Tibial nerve (tissue), 4 donors: ENCODE results near the gene BAHCC1. TPM values are rescaled to one million over a fixed set of nuclear protein-coding genes. Genes with fewer than 3 reads are reported as not detected.

Experiments
- DNase-seq, 2 donors: peaks; one replicate each; pipeline ENCODE4 v3.0.0-alpha.2; 2019; ENCODE audit warnings: low spot score in 2 of 2
- H3K27ac ChIP-seq, 4 donors: fragments of 200-600 bp; sonication (generic) in 3 of 4; one replicate each; pipeline ENCODE4 v1.5.1; 2017 to 2019; ENCODE audit warnings: mild to moderate bottlenecking in 1 of 4
- H3K27me3 ChIP-seq, 2 donors: fragments of 200-600 bp; sonication (generic) in 1 of 2; one replicate each; pipeline versions ENCODE4 v1.5.1 to v1.6.0; 2017 to 2019
- H3K36me3 ChIP-seq, 3 donors: fragments of 200-600 bp; sonication (generic); one replicate each; pipeline ENCODE4 v1.5.1; 2018 to 2019
- H3K4me1 ChIP-seq, 4 donors: fragments of 200-600 bp; sonication (generic) in 3 of 4; one replicate each; pipeline ENCODE4 v1.5.1; 2017 to 2019
- H3K4me3 ChIP-seq, 4 donors: fragments of 200-600 bp; sonication (generic) in 3 of 4; one replicate each; pipeline ENCODE4 v1.5.1; 2017 to 2019; ENCODE audit warnings: mild to moderate bottlenecking in 1 of 4, moderate library complexity in 1 of 4
- H3K9me3 ChIP-seq, 4 donors: fragments of 200-600 bp; sonication (generic) in 3 of 4; one replicate each; pipeline ENCODE4 v1.5.1; 2017 to 2019
- EP300 ChIP-seq, 2 donors: sonication (generic); formaldehyde crosslinking; IDR thresholded peaks; one replicate each; pipeline ENCODE4 v1.6.1; 2017; ENCODE audit warnings: antibody characterized with exemption in 2 of 2, mild to moderate bottlenecking in 1 of 2
- POLR2A ChIP-seq, 2 donors: fragments of 450-650 bp; IDR thresholded peaks; one replicate each; pipeline ENCODE4 v1.6.1; 2017; ENCODE audit warnings: antibody characterized with exemption in 2 of 2, mild to moderate bottlenecking in 2 of 2, moderate library complexity in 2 of 2
- WGBS, 2 donors: methylation state at CpG; one replicate each; pipeline ENCODE4 v1.1.5; 2018; 5-methylcytosine and 5-hydroxymethylcytosine counted together
- total RNA-seq, 4 donors: library from RNA; depleted of rRNA; stranded (reverse); fragments of >200 nt; gene quantifications; one replicate each; pipeline ENCODE4 v1.1.0, GENCODE V29; 2016
- TF ChIP-seq, protein P1 (sequence below), 5 experiments: fragments of 200-600 bp in 3 of 5; fragments of 450-650 bp in 2 of 5; sonication (generic) in 3 of 5; IDR thresholded peaks; one replicate each; pipeline ENCODE4 v1.5.1; 2016 to 2019; ENCODE audit warnings: antibody characterized with exemption in 5 of 5, mild to moderate bottlenecking in 3 of 5, moderate library complexity in 2 of 5

The BAHCC1 gene
- total RNA-seq, 4 donors from 2014 or later = 15.1 to 38.7 (median 27.4) TPM

- H3K9me3 ChIP-seq = no peaks in the 10 kb centered on the region
- H3K27me3 ChIP-seq = no peaks in the 10 kb centered on the region
- TF ChIP-seq EP300 (IDR thresholded peaks at IDR 0.05) = no peak
- TF ChIP-seq, protein P1, sequence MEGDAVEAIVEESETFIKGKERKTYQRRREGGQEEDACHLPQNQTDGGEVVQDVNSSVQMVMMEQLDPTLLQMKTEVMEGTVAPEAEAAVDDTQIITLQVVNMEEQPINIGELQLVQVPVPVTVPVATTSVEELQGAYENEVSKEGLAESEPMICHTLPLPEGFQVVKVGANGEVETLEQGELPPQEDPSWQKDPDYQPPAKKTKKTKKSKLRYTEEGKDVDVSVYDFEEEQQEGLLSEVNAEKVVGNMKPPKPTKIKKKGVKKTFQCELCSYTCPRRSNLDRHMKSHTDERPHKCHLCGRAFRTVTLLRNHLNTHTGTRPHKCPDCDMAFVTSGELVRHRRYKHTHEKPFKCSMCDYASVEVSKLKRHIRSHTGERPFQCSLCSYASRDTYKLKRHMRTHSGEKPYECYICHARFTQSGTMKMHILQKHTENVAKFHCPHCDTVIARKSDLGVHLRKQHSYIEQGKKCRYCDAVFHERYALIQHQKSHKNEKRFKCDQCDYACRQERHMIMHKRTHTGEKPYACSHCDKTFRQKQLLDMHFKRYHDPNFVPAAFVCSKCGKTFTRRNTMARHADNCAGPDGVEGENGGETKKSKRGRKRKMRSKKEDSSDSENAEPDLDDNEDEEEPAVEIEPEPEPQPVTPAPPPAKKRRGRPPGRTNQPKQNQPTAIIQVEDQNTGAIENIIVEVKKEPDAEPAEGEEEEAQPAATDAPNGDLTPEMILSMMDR (IDR thresholded peaks at IDR 0.05) = no peak
- TF ChIP-seq POLR2A (IDR thresholded peaks at IDR 0.05) = no peak
- H3K36me3 ChIP-seq = no peaks in the 10 kb centered on the region
- DNase-seq = no peak
- H3K4me3 ChIP-seq = no peak overlapping the region
- peaks cover 0 to 25% (median 6%) of the 10 kb centered on the region in 4 donors for H3K4me1 ChIP-seq
- WGBS, 2 donors = 89 to 90% methylated on average over 14 to 15 of the region's 16 CpGs
- no peak overlapping the region for H3K27ac ChIP-seq
Measured at GRCh38 chr17:81493198-81494038, 98.2 kb downstream of the BAHCC1 start.

DNA sequence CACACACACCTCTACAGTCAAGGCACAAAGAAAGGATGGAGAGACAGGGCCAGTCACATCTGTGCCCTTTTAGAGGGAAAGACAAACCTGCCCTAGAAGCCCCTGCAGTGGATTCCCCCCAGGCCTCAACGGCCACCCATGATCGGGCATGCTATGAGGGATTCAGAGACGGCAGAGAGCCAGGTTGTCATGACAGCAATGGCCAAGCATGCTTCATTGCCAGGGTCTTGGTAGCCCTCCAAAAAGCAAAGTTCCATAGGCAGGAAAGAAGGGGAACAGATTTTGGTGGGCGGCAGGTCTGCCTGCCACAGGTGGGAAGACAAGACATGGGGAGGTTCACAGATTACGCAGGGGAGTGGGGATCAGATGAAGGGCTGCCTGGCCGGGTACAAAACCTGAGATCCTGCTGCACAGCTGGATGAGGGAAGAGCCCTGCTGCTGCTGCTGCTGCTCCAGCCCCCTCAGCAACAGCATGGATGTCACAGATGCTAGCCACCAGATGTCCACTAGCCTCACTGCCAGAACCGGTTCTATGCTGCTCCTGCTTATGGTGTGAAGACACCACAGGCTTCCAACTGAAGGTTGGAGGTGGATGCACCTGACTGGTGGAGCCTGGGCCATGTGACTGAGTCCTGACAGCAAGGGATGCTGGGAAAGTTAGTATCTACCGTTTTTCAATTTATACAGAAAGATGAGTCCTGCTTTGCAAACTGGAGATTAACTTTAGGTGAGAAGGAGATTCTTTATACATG, 99.5 kb downstream of the BAHCC1 start:
- 46 to 47% methylated on average over 8 of the region's 8 CpGs for WGBS, 2 donors
- no peaks in the 10 kb centered on the region for H3K36me3 ChIP-seq
- no peaks in the 10 kb centered on the region for H3K9me3 ChIP-seq
- H3K27me3 ChIP-seq = no peaks in the 10 kb centered on the region
- peaks cover 0 to 18% (median 0%) of the 10 kb centered on the region in 4 donors for H3K4me1 ChIP-seq
- no peak overlapping the region for H3K4me3 ChIP-seq
- no peak overlapping the region for H3K27ac ChIP-seq
- no peak for DNase-seq
- TF ChIP-seq POLR2A (IDR thresholded peaks at IDR 0.05) (no peak), EP300 (IDR thresholded peaks at IDR 0.05) (no peak)
- TF ChIP-seq, protein P1 (IDR thresholded peaks at IDR 0.05) = no peak

DNA sequence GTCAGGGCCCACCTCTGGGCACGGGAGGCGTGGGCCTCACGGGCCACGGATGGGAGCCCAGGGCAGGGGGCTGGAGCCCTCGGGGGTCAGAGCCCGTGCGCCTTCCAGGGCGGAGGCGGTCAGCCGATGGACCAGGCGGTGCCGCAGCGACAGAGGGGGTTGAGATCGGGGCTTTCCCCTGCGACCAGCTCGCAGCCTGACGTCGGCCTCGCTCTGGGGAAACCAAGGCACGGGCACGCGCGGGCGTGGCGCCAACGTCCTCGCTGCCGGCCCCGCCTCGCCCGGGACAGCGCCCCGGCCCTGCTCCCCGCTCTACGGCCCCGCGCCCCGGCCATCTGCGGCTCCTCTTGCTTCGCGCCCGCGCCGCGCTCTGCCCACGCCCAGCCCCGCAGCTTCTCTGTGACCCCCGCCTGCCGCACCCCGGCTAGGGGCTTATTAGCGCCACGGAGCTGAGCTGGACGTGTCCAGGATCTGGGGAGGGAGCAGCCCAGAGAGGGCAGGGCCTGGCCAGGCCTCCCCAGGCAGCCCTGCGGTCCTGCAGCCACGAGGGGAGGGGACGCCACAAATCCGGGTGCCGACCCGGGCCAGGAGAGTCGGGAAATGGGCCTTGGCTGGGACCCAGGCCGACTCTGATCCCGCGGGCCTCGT, 103.8 kb downstream of the BAHCC1 start:
- Histone ChIP-seq H3K4me1 (peaks cover 0 to 7% (median 0%) of the 10 kb centered on the region in 4 donors), H3K27me3 (no peaks in the 10 kb centered on the region), H3K4me3 (no peak overlapping the region), H3K36me3 (no peaks in the 10 kb centered on the region), H3K27ac (no peak overlapping the region), H3K9me3 (no peaks in the 10 kb centered on the region)
- TF ChIP-seq EP300 (IDR thresholded peaks at IDR 0.05) = no peak
- TF ChIP-seq, protein P1 (IDR thresholded peaks at IDR 0.05) = no peak
- TF ChIP-seq POLR2A (IDR thresholded peaks at IDR 0.05) = no peak
- DNase-seq = no peak
- WGBS, 2 donors = 69 to 81% methylated on average over 30 to 64 of the region's 64 CpGs

GRCh38 chr17:81499601-81499970, 104.3 kb downstream of the BAHCC1 start:
- H3K9me3 ChIP-seq = no peaks in the 10 kb centered on the region
- 59 to 68% methylated on average over 8 to 10 of the region's 12 CpGs for WGBS, 2 donors
- H3K27ac ChIP-seq = no peak overlapping the region
- TF ChIP-seq POLR2A (IDR thresholded peaks at IDR 0.05) = no peak
- no peak for TF ChIP-seq EP300 (IDR thresholded peaks at IDR 0.05)
- TF ChIP-seq, protein P1 (IDR thresholded peaks at IDR 0.05) = no peak
- no peaks in the 10 kb centered on the region for H3K36me3 ChIP-seq
- no peaks in the 10 kb centered on the region for H3K27me3 ChIP-seq
- H3K4me3 ChIP-seq = no peak overlapping the region
- H3K4me1 ChIP-seq = peaks cover 0 to 7% (median 0%) of the 10 kb centered on the region in 4 donors
- no peak for DNase-seq
